ENCODE measurements around the gene BBOF1.
A peak's percentile ranks its signal among the peaks of the same experiment; 100 is the strongest.

The BBOF1 gene

GRCh38 chr14:74035556-74035955 is 16.4 kb downstream of the BBOF1 start:
- DNase-seq = peak; percentile 69

GRCh38 chr14:74038020-74038859 is 19.1 kb downstream of the BBOF1 start:
- DNase-seq = peak; percentile 64

GRCh38 chr14:74042296-74042695 is 23.1 kb downstream of the BBOF1 start:
- DNase-seq = no peak

GRCh38 chr14:74045522-74045921 is 26.4 kb downstream of the BBOF1 start:
- no peak for DNase-seq

GRCh38 chr14:74048281-74048680 is 29.1 kb downstream of the BBOF1 start:
- DNase-seq = peak; percentile 6

GRCh38 chr14:74049876-74050495 is 30.8 kb downstream of the BBOF1 start:
- no peak for DNase-seq

- DNase-seq = no peak
These were observed 43.6 kb downstream of the BBOF1 start for GRCh38 chr14:74062809-74063150.

- DNase-seq = no peak
These were observed 45.3 kb downstream of the BBOF1 start for GRCh38 chr14:74064426-74064825.

- DNase-seq = peak; percentile 50
These were observed 45.7 kb downstream of the BBOF1 start for GRCh38 chr14:74064883-74065282.

- peak; percentile 19 for DNase-seq
These were observed 46.8 kb downstream of the BBOF1 start for GRCh38 chr14:74065746-74066575.

- no peak for DNase-seq
These were observed 58.3 kb downstream of the BBOF1 start for GRCh38 chr14:74077401-74077800.

- no peak for DNase-seq
These were observed 61.8 kb downstream of the BBOF1 start for GRCh38 chr14:74080820-74081460.

- DNase-seq = no peak
These were observed 62.3 kb downstream of the BBOF1 start for GRCh38 chr14:74081491-74081890.

- DNase-seq = no peak
These were observed 64.0 kb downstream of the BBOF1 start for GRCh38 chr14:74083161-74083560.

- DNase-seq = no peak
These were observed 64.7 kb downstream of the BBOF1 start for GRCh38 chr14:74083784-74084276.

GRCh38 chr14:74084277-74085046 is 65.3 kb downstream of the BBOF1 start, which contains the start of the genes ALDH6A1 and LIN52:
Gene ALDH6A1 (minus strand): TSS chr14:74084453. CDS start chr14:74084394, 59 bp downstream.
Gene LIN52 (plus strand): TSS chr14:74084956. CDS start chr14:74084975, 19 bp downstream.
- DNase-seq = peak; percentile 100

- peak; percentile 61 for DNase-seq
These were observed 66.0 kb downstream of the BBOF1 start for GRCh38 chr14:74085047-74085637.

GRCh38 chr14:74085828-74086227 is 66.7 kb downstream of the BBOF1 start:
- DNase-seq = no peak

GRCh38 chr14:74089251-74090020 is 70.3 kb downstream of the BBOF1 start:
- DNase-seq = no peak

GRCh38 chr14:74105381-74105780 is 86.2 kb downstream of the BBOF1 start:
- no peak for DNase-seq

GRCh38 chr14:74109369-74109768 is 90.2 kb downstream of the BBOF1 start:
- DNase-seq = no peak
